HepG2 (cell line): Measurements from ENCODE around the gene SLC25A44. TPM values are rescaled to one million over a fixed set of nuclear protein-coding genes. Genes with fewer than 3 reads are reported as not detected.

ENCODE experiments used
- ATAD3A ChIP-seq: sonication (generic); formaldehyde crosslinking; IDR thresholded peaks from 2 replicates; pipeline ENCODE4 v1.4.0; 2020; ENCODE audit warnings: missing genetic modification reagents
- DZIP1 ChIP-seq: sonication (generic); formaldehyde crosslinking; IDR thresholded peaks from 2 replicates; pipeline ENCODE4 v1.5.0; 2020; ENCODE audit warnings: mild to moderate bottlenecking, missing genetic modification reagents
- HINFP ChIP-seq: sonication (generic); formaldehyde crosslinking; IDR thresholded peaks from 2 replicates; pipeline ENCODE4 v1.4.0; 2020; ENCODE audit warnings: low read depth, mild to moderate bottlenecking, missing genetic modification reagents
- MAF1 ChIP-seq: sonication (generic); formaldehyde crosslinking; IDR thresholded peaks from 2 replicates; pipeline ENCODE4 v1.5.0; 2020; ENCODE audit warnings: missing genetic modification reagents, borderline replicate concordance
- MLLT10 ChIP-seq: sonication (generic); formaldehyde crosslinking; IDR thresholded peaks from 2 replicates; pipeline ENCODE4 v1.4.0; 2020; ENCODE audit warnings: missing genetic modification reagents
- NAIF1 ChIP-seq: sonication (generic); formaldehyde crosslinking; IDR thresholded peaks from 2 replicates; pipeline ENCODE4 v1.5.0; 2020; ENCODE audit warnings: mild to moderate bottlenecking, missing genetic modification reagents, borderline replicate concordance
- PATZ1 ChIP-seq: sonication (generic); formaldehyde crosslinking; IDR thresholded peaks from 2 replicates; pipeline ENCODE4 v1.4.0; 2020; ENCODE audit warnings: missing genetic modification reagents
- POLR2AphosphoS5 ChIP-seq: IDR thresholded peaks from 2 replicates; pipeline ENCODE4 v1.6.1; 2012; ENCODE audit warnings: low read depth, low read length
- SNAPC4 ChIP-seq: sonication (generic); formaldehyde crosslinking; IDR thresholded peaks from 2 replicates; pipeline ENCODE4 v1.4.0; 2020; ENCODE audit warnings: mild to moderate bottlenecking, missing genetic modification reagents
- polyA plus RNA-seq, 8 experiments: library from polyadenylated mRNA; depleted of rRNA in 3 of 8; stranded (reverse) in 7 of 8; unstranded in 1 of 8; fragments of >200 nt; fragmentation: Illumina TruSeq in 4 of 8; extraction: Trizol in 4 of 8; gene quantifications; 2 replicates each; pipeline versions ENCODE4 v1.2.1 to v1.2.3, GENCODE V29; 2011 to 2016; ENCODE audit warnings: low read depth in 4 of 8, missing spikeins in 1 of 8, mixed read lengths in 1 of 8; ENCODE audit not compliant: insufficient read depth in 1 of 8
- total RNA-seq, 5 experiments: library from RNA; depleted of rRNA; stranded (reverse); fragments of >200 nt; fragmentation: Illumina TruSeq; extraction: Trizol; gene quantifications; 2 replicates each; pipeline ENCODE4 v1.2.3, GENCODE V29; 2016; ENCODE audit warnings: low read depth in 1 of 5
- TF ChIP-seq, protein P1 (sequence below): sonication (generic); formaldehyde crosslinking; IDR thresholded peaks from 2 replicates; pipeline ENCODE4 v1.4.0; 2020; ENCODE audit warnings: missing genetic modification reagents
- TF ChIP-seq, protein P2 (sequence below): sonication (generic); formaldehyde crosslinking; conservative IDR thresholded peaks from 2 replicates; pipeline ENCODE4 v1.4.0; 2020; ENCODE audit warnings: mild to moderate bottlenecking, missing genetic modification reagents, moderate library complexity

SLC25A44 gene
- total and polyA plus RNA-seq, 2 of the 13 experiments (the other 11 are each of a cell fraction or from before 2014, with no cell fraction given), result 10.7 to 13.4 TPM

DNA sequence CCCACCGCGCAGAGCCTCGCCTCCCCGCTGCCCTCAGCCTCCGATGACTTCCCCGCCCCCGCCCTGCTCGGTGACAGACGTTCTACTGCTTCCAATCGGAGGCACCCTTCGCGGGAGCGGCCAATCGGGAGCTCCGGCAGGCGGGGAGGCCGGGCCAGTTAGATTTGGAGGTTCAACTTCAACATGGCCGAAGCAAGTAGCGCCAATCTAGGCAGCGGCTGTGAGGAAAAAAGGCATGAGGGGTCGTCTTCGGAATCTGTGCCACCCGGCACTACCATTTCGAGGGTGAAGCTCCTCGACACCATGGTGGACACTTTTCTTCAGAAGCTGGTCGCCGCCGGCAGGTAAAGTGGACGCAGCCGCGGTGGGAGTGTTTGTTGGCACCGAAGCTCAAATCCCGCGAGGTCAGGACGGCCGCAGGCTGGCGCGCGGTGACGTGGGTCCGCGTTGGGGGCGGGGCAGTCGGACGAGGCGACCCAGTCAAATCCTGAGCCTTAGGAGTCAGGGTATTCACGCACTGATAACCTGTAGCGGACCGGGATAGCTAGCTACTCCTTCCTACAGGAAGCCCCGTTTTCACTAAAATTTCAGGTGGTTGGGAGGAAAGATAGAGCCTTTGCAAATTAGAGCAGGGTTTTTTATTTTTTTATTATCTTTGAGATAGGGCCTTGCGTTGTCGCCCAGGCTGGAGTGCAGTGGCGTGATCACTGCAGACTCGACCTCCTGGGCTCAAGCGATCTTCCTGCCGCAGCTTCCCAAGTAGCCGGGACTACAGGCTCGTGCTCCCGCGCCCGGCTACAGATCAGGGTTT lies 19.1 kb downstream of the SLC25A44 start, which contains the start of gene PMF1 (continued):
- TF ChIP-seq MLLT10 (CRISPR knock-in tag), result no peak
- TF ChIP-seq, protein P1, sequence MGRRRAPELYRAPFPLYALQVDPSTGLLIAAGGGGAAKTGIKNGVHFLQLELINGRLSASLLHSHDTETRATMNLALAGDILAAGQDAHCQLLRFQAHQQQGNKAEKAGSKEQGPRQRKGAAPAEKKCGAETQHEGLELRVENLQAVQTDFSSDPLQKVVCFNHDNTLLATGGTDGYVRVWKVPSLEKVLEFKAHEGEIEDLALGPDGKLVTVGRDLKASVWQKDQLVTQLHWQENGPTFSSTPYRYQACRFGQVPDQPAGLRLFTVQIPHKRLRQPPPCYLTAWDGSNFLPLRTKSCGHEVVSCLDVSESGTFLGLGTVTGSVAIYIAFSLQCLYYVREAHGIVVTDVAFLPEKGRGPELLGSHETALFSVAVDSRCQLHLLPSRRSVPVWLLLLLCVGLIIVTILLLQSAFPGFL (CRISPR knock-in tag), result no peak
- TF ChIP-seq POLR2AphosphoS5, result peak; percentile 81
- TF ChIP-seq NAIF1 (CRISPR knock-in tag), result 0 out of 2 replicates have a peak, but pooled peaks have one; percentile 40
- TF ChIP-seq PATZ1, result peak; percentile 4; the same call in 1 of the 2 replicates
- TF ChIP-seq, protein P2, sequence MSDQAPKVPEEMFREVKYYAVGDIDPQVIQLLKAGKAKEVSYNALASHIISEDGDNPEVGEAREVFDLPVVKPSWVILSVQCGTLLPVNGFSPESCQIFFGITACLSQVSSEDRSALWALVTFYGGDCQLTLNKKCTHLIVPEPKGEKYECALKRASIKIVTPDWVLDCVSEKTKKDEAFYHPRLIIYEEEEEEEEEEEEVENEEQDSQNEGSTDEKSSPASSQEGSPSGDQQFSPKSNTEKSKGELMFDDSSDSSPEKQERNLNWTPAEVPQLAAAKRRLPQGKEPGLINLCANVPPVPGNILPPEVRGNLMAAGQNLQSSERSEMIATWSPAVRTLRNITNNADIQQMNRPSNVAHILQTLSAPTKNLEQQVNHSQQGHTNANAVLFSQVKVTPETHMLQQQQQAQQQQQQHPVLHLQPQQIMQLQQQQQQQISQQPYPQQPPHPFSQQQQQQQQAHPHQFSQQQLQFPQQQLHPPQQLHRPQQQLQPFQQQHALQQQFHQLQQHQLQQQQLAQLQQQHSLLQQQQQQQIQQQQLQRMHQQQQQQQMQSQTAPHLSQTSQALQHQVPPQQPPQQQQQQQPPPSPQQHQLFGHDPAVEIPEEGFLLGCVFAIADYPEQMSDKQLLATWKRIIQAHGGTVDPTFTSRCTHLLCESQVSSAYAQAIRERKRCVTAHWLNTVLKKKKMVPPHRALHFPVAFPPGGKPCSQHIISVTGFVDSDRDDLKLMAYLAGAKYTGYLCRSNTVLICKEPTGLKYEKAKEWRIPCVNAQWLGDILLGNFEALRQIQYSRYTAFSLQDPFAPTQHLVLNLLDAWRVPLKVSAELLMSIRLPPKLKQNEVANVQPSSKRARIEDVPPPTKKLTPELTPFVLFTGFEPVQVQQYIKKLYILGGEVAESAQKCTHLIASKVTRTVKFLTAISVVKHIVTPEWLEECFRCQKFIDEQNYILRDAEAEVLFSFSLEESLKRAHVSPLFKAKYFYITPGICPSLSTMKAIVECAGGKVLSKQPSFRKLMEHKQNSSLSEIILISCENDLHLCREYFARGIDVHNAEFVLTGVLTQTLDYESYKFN, result peak; percentile 63
- no peak for TF ChIP-seq MAF1 (CRISPR knock-in tag)
- TF ChIP-seq ATAD3A, result no peak
- TF ChIP-seq SNAPC4 (CRISPR knock-in tag), result no peak
- no peak for TF ChIP-seq DZIP1
- peak; percentile 91; the same call in 1 of the 2 replicates for TF ChIP-seq HINFP (CRISPR knock-in tag)
